ENCODE results near the gene RAB11A.

RAB11A gene

DNA sequence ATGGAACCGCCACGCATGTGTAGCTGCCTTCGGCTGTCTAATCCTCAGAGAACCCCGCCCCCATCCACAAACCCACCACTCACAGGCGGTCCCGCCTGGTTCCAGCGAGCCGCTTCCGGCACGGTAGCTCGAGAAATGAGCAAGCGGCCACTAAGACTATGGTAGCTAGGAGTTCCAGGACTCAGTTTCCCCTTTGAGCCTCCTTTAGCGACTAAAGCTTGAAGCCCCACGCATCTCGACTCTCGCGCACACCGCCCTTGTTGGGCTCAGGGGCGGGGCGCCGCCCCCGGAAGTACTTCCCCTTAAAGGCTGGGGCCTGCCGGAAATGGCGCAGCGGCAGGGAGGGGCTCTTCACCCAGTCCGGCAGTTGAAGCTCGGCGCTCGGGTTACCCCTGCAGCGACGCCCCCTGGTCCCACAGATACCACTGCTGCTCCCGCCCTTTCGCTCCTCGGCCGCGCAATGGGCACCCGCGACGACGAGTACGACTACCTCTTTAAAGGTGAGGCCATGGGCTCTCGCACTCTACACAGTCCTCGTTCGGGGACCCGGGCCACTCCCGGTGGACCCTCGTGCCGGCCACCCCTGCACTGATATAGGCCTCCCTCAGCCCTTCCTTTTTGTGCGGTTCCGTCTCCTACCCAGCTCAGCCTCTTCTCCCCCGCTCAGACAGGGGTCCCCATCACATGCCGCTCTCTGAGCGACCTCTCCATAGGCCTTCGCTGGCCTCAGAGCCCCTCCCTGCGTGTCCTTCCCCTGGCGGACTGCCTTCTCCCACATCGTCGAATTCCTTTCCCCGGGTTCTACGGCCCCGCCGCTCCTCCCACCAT, at the start of gene RAB11A:
RAB11A (plus strand) TSS at position 366 of the 828 bp plus-strand sequence; CDS start at position 461, 95 bp downstream.
- peak; percentile 98 for DNase-seq

DNA sequence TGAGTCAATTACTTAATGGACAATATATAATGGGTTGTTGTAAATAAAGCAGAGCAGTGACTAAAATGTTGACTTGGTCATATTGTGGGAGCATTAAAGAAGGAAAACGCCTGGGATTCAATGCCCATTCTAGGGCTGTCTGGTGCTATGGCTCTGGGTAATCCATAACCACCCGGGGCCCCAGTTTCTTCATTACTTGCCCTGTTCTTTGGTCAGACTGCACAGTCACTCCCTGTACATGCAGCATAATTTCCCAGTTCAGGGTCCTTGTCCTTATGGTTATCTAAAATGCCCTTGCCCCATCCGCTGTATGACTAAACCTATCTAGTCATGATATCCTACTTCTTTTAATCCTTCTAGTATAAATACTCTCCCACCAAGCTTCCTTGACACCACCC, 49.7 kb upstream of the RAB11A start:
- no peak for DNase-seq

DNA sequence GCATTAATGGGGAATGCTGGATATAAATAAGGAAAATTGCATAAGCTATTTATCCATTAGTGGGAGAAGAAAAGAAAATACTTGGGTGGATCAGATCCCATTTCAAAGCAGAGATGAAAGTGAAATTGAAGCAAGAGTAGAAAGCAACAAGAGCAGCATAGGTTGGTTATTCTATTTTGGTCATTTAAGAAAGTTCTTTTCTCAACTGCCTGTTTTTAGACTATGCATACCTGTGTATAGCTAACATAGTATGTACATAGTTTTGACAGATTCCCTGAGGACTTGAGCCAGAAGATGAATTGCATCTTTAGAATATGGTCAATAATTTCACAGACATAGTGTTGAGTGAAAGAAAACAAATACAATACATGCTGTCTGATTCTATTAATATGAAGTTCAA, 48.2 kb upstream of the RAB11A start:
- no peak for DNase-seq

DNA sequence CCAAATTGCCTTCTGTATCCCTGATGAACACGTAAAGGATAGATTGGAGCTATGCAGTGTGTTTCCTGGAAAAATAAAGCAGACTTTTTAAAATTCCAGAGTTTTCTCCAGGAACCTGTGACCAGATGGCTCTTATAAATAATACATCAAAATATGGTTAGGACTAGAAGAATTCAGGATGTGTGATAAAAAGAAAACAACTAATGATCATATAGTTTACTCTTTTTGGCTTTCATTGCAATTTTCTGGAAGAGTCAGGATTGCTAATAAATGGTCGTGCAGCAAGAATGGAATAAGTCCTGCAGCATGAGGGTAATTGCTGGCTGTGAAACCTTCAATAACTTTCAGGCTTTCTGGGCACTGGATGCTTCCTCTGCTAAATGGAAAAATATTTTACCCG, 47.0 kb upstream of the RAB11A start:
- no peak for DNase-seq

DNA sequence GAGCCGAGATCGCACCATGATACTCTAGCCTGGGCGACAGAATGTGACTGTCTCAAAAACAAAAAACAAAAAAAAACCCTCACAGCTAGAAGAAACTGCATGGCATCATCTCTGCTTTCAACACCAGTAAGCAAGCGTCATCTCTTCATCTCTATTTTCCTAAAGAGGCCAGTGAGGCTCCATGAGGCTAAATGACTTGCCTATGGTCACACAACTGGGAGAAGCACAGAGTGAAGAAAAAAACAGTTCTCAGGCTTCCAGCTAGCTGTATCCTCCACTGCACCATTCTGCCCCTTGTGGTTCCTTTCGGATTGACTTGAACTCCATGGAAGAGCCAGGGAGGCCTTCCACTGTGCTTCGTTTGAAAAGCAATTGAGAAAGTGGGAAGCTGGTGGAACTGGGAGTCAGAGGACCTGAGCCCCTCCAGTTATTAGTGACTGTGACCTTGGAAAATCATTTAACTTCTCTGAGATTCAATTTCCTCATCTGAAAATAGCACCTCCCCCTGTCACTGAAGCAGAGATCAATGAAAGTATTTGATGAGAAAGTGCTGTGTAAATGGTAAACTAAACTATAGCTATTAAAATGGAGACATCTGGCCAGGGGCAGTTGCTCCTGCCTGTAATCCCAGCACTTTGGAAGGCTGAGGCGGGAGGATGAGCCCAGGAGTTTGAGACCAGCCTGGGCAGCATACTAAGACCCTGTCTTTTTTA, 45.1 kb upstream of the RAB11A start:
- DNase-seq: no peak

DNA sequence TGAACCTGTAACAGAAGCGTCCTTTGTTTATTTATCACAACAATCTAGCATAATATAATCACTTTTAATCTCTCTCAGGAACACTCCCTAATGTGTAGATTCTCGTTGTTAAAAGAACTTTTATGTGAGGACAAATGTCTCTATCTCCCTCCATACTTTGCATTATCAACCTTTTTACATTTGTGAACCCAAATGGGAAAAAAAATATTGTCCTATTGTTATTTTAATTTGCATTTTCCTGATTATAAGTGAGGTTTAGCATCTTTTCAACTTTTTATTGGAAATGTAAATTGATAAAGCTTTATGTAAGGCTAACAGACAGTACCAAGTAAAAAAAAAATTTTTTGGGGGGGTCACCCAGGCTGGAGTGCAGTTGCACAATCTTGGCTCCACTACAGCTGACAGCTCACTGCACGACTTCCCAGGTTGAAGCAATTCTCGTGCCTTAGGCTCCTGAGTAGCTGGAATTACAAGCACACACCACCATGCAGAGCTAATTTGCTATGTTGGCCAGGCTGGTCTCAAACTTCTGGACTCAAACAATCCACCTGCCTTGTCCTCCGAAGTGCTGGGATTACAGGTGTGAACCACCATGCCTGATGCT, 44.2 kb upstream of the RAB11A start:
- no peak for DNase-seq

DNA sequence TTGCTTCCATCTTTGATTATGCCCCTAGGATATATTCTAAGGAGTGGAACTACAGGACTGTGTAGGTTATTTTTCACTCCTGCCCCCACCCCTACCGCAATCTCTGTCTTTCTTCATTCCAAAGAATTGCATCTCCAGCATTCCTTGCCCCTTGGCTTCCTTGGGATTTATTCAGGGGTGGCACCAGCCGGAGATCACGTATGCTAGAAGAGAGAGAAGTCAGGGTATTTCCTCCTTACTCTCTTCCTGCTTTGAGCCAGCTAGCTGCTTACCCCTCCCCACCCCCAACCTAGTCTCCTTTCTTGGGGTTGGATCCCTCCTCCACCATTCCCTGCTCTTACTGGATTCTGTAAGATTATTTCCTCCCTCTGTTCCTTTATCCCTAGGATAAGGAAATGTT, 42.2 kb upstream of the RAB11A start:
- DNase-seq: no peak

DNA sequence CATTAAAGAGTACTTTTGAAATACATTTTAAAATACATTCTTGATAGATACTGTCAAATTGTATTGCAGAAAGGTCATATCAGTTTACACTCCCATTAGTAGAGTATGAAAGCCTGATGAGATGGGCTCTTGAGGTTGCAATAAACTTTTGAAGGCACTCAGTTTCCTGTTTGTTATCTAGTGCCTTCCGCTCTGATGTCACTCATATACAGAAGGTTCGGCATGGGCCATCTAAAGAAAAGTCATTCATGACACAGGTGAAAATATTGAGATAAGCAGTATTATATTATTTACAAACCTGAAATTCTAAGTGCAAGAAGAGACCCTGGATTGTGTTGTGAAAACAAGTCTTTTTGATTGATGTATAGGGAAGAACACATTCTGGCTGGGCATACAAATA, 40.7 kb upstream of the RAB11A start:
- DNase-seq: no peak

DNA sequence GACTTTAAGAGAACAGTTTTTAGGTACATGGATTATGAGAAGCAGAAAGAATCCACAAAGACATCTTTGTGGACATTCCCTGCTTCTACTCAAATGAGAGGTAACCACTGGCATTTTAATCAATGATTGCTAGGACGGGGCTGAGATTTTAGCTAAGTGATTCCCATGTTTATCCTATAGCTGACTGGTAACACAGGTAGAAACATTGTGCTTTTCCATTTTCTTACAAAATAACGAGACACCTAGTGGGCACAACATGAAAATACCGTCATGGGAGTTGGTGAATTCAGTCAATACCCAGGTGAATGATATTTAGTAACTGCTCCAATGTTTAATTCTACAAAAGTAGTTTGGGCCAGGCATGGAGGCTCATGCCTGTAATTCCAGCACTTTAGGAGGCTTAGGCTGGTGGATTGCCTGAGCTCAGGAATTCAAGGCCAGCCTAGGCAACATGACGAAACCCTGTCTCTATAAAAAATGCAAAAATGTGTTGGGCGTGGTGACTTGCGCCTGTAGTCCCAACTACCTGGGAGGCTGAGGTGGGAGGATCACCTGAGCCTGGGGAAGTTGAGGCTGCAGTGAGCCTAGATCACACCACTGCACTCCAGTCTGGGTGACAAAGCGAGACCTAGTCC, 40.0 kb upstream of the RAB11A start:
- DNase-seq: no peak

DNA sequence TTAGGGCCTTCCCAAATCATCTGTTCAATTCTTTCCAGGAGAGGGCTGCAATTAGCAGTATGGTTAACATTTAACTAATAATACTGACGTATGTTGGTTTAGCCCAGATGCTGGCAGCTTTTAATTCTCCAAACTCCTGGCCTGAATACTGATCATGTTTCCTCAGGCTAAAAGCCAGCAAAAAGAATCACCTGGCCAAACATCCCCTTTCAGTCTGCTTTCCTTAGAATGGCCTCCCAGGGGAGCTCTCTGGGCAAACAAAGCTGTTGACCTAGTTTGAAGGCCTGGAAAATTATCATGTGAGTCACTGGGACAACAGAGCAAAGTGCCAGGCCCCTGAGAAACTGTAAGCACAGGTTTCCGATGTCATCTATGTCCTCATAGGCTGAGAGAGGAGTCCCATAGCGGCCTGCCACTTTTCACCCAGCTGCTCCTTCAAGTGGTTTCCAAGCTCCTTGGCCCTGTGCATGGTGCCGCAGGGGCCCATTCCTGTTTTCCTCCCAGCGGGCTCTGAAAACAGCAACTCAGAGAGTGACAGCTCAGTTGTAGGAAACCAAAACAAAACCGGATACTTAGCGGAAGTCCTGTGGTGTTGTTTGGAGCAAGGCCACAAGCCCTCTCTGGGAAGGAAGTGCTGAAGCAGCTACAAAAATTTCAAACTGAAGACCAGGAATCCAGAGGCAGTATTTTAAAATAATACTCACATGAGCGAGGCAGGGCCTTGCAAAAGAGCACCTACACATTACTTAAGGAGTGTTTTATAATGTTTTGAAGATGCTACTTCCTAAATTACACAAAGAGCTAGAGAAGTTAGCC, 36.5 kb upstream of the RAB11A start:
- DNase-seq: peak; percentile 82

DNA sequence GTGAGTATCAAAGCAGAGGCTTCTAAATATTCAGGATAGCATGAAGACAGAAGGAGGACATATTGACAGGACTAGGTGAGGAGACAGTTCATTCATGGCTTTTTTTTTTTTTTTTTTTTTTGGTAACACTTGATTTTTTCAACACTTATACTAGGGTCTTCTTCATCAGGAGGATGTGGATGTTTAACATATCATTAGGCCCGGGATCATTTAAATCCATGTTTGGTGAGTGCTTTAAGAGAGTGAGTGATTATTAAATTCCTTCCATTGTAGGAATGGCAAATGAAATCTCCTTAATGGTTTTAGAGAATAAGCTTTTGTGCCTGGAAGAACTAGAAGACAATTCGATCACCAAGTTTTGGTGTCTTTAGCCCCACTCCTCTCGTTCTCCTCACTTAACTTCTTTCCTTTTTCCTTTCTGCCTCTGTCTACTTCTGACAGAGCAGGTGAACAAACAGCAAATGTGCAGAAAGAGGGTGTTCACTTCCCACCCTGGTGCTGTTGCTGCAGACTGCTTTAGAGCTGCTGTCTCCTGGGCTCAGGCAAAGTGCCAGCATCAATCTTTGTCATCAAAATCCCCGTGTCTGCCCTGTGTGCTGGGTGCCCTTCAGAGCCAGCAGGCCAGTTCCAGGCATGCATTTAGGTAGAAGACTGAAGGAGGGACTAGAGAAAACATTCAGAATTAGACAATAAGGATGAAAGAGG, 35.6 kb upstream of the RAB11A start:
- no peak for DNase-seq

DNA sequence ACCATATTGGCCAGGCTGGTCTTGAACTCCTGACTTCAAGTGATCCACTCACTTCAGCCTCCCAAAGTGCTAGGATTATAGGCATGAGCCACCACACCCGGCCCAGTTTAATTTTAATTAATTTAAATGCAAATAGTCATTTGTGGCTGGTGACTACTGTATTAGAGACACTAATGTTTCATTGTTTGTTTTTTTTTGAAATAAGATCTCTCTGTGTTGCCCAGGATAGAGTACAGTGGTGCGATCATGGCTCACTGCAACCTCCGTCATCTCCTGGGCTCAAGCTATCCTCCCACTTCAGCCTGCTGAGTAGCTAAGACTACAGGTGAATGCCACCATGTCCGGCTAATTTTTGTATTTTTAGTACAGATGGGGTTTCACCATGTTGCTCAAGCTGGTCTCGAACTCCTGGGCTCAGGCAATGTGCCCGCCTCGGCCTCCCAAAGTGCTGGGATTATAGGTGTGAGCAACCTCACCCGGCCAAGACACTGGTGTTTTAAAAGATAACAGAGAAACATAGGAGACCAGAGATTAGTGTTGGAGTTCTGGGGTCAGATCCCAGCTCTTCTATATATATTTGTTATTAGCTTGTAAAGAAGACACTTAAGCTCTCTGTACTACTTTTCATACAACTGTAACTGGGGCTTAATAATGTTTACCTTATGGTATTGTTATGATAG, 34.5 kb upstream of the RAB11A start:
- DNase-seq: no peak

DNA sequence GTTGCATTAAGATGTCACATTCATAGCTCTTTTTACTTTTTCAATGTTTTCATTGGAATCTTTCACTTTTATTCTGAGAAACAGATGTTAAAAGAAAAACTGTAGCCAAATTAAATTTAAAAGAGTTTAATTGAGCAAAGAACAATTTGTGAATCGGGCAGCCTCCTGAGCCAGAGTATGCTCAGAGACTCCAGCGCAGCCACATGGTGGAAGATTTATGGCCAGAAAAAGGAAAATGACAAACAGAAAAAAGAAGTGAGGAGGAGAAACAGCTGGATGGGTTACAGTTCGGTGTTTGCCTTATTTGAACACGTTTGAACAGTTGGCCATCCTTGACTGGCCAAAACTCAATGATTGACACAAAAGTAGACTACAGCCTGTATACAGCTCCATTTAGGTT, 33.8 kb upstream of the RAB11A start:
- no peak for DNase-seq

DNA sequence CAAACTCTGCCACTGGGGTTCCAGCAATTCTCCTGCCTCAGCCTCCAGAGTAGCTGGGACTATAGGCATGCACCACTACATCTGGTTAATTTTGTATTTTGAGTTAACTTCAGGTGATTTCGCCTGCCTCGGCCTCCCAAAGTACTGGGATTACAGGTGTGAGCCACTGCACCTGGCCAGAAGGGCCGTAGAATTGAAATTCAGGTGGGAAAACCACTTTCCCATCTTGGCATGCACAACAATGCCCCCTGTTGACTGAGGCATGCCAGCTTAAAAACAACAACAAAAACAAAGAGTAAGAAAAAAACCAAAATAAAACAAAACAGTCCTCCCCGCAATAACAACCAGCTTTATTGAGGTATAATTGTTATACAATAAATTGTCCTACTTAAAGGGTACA, 32.6 kb upstream of the RAB11A start:
- DNase-seq: no peak

DNA sequence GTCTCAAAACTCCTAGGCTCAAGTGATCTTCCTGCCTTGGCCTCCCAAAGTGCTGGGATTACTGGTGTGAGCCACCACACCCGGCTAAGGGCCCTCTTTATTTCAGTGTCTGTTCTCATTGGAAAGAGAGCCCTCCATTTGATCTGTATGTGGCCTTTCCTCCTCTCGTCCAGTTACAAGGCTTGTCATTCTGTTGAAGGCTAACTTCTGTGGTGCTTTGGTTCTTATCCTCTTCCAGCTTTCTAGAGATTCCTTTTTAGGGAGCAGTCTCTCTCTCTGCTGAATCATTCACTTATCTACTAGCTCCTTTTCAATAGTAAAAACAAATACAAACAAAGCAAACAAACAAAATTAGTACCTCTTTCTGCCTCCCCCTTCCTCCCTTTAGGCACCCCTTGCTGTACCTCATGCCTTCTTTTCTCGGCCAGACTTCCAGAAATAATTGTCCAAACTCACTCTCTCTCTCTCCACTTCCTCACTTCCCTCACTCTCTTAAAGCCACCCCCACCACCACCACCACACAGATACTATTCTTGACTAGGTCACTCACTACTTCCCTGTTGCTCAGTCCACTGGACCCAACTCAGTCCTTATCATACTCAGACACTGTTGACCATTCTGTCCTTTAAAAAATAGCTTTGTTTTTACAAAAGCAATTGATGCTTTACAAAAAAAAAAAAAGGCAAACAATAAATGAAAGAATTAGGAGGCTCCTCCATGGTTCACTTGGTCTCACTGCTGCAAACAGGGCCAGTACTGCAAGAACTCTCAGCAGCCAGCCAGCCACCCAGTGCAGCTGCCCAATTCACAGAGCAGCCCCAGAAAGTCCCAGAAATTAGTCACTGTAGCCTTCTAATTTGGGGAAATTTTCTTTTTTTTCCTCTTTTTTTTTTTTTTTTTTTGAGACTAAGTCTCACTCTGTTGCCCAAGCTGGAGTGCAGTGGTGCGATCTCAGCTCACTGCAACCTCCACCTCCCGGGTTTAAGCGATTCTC, 31.7 kb upstream of the RAB11A start:
- DNase-seq: no peak

DNA sequence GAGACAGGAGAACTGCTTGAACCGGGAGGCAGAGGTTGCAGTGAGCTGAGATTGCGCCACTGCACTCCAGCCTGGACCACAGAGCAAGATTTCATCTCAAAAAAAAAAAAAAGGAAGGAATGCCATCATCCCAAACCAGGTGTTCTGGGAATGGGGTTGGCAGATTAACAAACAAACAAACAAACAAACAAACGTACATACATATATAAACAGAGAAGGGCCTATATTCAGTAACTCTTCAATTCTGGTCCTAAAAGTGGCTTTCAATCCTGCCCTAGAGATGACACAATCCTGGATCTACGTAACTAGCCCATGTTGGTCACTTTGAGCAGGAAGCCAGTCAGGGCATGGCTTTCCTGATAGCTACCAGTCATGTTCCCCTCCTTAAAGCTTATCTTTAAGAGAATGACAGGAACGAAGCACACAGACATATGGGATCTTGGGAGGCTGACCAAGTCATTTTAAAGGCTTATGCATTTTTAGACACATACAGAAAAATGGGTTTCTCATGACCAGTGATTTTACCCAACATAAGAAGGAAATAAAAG, 29.9 kb upstream of the RAB11A start:
- DNase-seq: no peak

DNA sequence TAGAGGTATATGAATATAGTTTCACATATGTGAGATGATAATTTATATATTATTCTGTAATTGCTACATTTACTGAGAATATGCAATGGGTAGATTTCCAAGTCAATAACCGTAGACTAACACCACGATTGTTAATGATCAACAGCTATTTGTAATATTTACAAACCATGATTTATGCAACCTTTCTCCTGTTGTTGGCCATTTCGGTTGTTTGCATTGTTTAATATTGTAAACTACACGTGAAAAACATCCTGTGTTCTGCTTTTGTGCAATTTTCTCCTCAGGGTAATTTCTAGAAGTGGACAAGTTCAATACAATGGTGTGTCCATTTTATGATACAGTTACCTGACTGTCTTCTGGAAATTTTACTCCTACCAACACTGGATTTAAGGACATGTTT, 29.3 kb upstream of the RAB11A start:
- no peak for DNase-seq

DNA sequence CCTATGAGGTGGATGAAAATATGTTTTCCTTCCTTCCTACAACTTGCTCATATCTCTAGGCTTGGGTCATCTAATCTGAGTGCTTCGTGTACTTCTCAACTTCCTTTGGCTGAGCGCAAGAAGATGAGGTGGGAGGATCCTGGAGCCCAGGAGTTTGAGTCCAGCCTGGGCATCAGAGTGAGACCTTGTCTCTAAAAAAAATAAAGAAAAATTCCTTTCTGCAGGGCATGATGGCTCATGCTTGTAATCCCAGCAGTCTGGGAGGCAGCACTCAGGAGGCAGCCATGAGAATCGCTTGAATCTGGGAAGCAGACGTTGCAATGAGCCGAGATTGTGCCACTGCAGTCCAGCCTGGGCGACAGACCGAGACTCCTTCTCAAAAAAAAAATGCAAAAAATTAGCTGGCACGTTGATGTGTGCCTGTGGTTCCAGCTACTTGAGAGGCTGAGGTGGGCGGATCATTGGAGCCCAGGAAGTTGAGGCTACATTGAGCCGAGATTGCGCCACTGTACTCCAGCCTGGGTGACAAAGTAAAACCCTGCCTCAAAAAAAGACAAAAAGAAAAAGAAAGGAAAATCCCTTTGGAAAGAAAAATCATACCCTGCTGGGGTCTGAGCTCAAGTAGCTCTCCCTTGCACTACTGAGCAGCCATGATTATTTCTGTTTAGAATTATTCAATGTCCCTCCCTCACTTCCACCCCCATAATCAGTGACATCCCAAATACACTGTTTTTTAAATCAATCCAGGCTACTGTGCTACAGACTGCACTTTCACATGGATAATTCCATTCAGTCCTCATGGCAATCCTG, 28.0 kb upstream of the RAB11A start:
- no peak for DNase-seq

All from KG1 (cell line).